ENCODE measurements around the gene PKD1. TPM values are rescaled to one million over a fixed set of nuclear protein-coding genes. Genes with fewer than 3 reads are reported as not detected.

Gene PKD1
- total and polyA plus RNA-seq, 2 experiments from 2014 or later = 35.9 to 60.6 TPM

DNA sequence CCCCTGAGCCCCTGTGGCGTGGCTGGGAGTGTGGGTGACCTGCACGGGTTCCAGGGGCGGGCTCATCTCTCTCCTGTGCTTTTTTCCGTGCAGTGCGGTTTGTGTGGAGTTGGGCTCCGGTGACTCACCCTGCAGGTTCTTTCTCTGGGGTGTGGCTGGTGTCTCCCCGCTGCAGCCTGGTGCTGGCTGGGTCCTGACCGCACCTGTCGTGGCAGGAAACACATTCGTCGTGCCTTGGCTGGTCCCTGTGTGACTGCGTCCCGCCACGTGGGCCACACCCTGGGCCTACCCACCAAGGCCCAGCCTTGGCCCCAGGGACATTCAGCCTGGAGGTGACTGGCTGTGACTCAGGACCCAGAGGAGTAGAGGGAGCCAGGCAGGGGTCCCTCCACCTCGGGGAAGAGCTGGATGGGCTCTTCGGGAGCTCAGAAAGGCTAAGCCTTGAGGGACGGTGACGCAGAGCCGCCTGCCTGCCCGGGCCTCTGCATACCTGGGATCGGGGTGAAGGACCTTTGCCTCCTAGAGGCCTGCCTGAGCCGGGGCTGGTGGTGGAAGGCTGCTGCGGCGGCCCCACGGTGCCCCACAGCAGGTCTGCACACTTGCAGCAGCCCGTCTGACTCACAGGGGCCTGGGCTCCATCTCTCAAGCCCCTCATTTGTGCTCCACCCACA is 27.6 kb upstream of the PKD1 start:
- no peaks in the 10 kb centered on the region for H3K27me3 ChIP-seq
- no peaks in the 10 kb centered on the region for H3K9me3 ChIP-seq (ENCODE audit: low read depth)
- peaks cover 25% of the 10 kb centered on the region for H3K4me1 ChIP-seq (ENCODE audit: insufficient read depth)
- H3K27ac ChIP-seq = peak overlapping the region; percentile 92
- TF ChIP-seq EZH2 (IDR thresholded peaks at IDR 0.05; ENCODE audit: borderline replicate concordance) (no peak), EZH2phosphoT487 (IDR thresholded peaks at IDR 0.05; ENCODE audit: low read depth, severe bottlenecking, unreplicated experiment) (no peak)
- TF ChIP-seq, protein P1, sequence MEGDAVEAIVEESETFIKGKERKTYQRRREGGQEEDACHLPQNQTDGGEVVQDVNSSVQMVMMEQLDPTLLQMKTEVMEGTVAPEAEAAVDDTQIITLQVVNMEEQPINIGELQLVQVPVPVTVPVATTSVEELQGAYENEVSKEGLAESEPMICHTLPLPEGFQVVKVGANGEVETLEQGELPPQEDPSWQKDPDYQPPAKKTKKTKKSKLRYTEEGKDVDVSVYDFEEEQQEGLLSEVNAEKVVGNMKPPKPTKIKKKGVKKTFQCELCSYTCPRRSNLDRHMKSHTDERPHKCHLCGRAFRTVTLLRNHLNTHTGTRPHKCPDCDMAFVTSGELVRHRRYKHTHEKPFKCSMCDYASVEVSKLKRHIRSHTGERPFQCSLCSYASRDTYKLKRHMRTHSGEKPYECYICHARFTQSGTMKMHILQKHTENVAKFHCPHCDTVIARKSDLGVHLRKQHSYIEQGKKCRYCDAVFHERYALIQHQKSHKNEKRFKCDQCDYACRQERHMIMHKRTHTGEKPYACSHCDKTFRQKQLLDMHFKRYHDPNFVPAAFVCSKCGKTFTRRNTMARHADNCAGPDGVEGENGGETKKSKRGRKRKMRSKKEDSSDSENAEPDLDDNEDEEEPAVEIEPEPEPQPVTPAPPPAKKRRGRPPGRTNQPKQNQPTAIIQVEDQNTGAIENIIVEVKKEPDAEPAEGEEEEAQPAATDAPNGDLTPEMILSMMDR (IDR thresholded peaks at IDR 0.05; ENCODE audit: poor library complexity) = no peak
- H3K4me3 ChIP-seq = no peak overlapping the region
- peak; percentile 81 for DNase-seq (ENCODE audit: low spot score)
- H2AFZ ChIP-seq = no peak overlapping the region
- H4K20me1 ChIP-seq (ENCODE audit: insufficient read depth, poor library complexity, severe bottlenecking) = peaks cover 22% of the 10 kb centered on the region
- no peaks in the 10 kb centered on the region for H3K36me3 ChIP-seq (replicated peaks; ENCODE audit: insufficient read depth, low read depth)
- H3K9me2 ChIP-seq (replicated peaks; ENCODE audit: insufficient read depth) = no peaks in the 10 kb centered on the region
- WGBS (ENCODE audit: low lambda C conversion rate, missing lambda C conversion rate) = 75% methylated on average over 21 of the region's 26 CpGs
- peak overlapping the region; percentile 28 for H3K4me2 ChIP-seq
- H3K79me2 ChIP-seq = peaks cover 56% of the 10 kb centered on the region

DNA sequence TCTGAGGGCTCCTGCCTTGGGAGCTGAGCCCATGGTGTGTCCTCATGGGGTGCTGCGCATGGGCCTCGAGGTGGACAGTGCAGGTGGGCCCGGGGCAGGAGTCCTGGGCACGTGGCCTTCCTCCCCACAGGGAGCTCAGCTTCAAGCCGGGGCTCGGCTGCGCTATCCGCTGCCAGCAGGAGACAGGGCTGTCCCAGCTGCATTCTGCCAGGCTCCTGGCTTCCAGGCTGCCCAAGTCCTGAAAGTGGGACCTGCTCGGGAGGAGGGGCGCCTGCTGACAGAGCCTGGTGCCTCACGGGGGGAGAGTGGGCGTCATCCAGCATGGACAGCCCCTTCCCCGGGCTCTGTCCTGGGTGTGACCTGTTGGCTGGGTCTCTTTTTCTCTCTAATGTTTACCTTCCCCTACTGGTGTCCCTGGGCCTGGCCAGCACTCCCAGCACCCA is 27.0 kb upstream of the PKD1 start:
- H3K9me2 ChIP-seq (replicated peaks; ENCODE audit: insufficient read depth) = no peaks in the 10 kb centered on the region
- peaks cover 31% of the 10 kb centered on the region for H3K4me1 ChIP-seq (ENCODE audit: insufficient read depth)
- no peaks in the 10 kb centered on the region for H3K9me3 ChIP-seq (ENCODE audit: low read depth)
- 82% methylated on average over 13 of the region's 13 CpGs for WGBS (ENCODE audit: low lambda C conversion rate, missing lambda C conversion rate)
- peaks cover 27% of the 10 kb centered on the region for H4K20me1 ChIP-seq (ENCODE audit: insufficient read depth, poor library complexity, severe bottlenecking)
- peak; percentile 63 for DNase-seq (ENCODE audit: low spot score)
- H3K4me3 ChIP-seq = no peak overlapping the region
- H3K79me2 ChIP-seq = peaks cover 62% of the 10 kb centered on the region
- H3K27ac ChIP-seq = peak overlapping the region; percentile 92
- no peak overlapping the region for H2AFZ ChIP-seq
- TF ChIP-seq, protein P1 (IDR thresholded peaks at IDR 0.05; ENCODE audit: poor library complexity) = no peak
- TF ChIP-seq EZH2phosphoT487 (IDR thresholded peaks at IDR 0.05; ENCODE audit: low read depth, severe bottlenecking, unreplicated experiment) (no peak), EZH2 (IDR thresholded peaks at IDR 0.05; ENCODE audit: borderline replicate concordance) (no peak)
- no peaks in the 10 kb centered on the region for H3K36me3 ChIP-seq (replicated peaks; ENCODE audit: insufficient read depth, low read depth)
- peak overlapping the region; percentile 28 for H3K4me2 ChIP-seq
- H3K27me3 ChIP-seq = no peaks in the 10 kb centered on the region

DNA sequence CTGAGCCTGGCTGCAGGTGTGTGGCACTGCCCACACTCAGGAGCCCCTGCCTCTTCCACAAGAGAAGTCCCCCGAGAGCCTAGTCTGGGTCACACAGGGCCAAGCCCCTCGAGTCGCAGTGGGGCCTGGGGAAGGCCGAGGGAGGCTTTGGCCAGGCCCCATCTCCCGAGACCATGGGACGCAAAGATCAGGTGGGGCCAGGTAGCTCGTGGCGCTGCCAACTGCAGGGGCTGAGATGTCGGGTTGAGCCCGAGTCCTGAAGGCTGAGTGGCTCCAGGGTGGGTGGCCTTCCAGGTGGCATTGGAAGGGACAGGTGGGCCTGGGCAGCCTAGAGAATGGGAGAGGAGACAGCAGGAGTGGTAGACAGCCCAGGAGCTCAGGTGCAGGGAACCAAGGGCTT is 26.2 kb upstream of the PKD1 start:
- Histone ChIP-seq H4K20me1 (ENCODE audit: insufficient read depth, poor library complexity, severe bottlenecking) (peaks cover 33% of the 10 kb centered on the region), H3K4me1 (ENCODE audit: insufficient read depth) (peaks cover 39% of the 10 kb centered on the region), H3K9me3 (ENCODE audit: low read depth) (no peaks in the 10 kb centered on the region), H3K36me3 (replicated peaks; ENCODE audit: insufficient read depth, low read depth) (no peaks in the 10 kb centered on the region), H2AFZ (no peak overlapping the region), H3K4me3 (no peak overlapping the region), H3K27me3 (no peaks in the 10 kb centered on the region), H3K27ac (peak overlapping the region; percentile 92), H3K79me2 (peaks cover 70% of the 10 kb centered on the region), H3K9me2 (replicated peaks; ENCODE audit: insufficient read depth) (no peaks in the 10 kb centered on the region), H3K4me2 (no peak overlapping the region)
- 97% methylated on average over 10 of the region's 10 CpGs for WGBS (ENCODE audit: low lambda C conversion rate, missing lambda C conversion rate)
- TF ChIP-seq EZH2phosphoT487 (IDR thresholded peaks at IDR 0.05; ENCODE audit: low read depth, severe bottlenecking, unreplicated experiment) = no peak
- TF ChIP-seq, protein P1 (IDR thresholded peaks at IDR 0.05; ENCODE audit: poor library complexity) = no peak
- TF ChIP-seq EZH2 (IDR thresholded peaks at IDR 0.05; ENCODE audit: borderline replicate concordance) = no peak
- DNase-seq (ENCODE audit: low spot score) = no peak
